GM12872 (cell line): ENCODE results near the gene SPEM3.

Source experiments
- CTCF ChIP-seq: IDR thresholded peaks from 3 replicates; pipeline ENCODE4 v1.5.1; 2011; ENCODE audit warnings: low read depth, mild to moderate bottlenecking, low read length, moderate library complexity; ENCODE audit not compliant: insufficient read depth

Gene SPEM3

GRCh38 chr17:7460850-7461660 lies 32.4 kb downstream of the SPEM3 start:
- no peak for TF ChIP-seq CTCF

GRCh38 chr17:7462474-7463371 lies 34.1 kb downstream of the SPEM3 start:
- TF ChIP-seq CTCF: no peak

GRCh38 chr17:7463372-7463846 lies 34.8 kb downstream of the SPEM3 start:
- TF ChIP-seq CTCF: no peak

- TF ChIP-seq CTCF: no peak
These were observed 35.4 kb downstream of the SPEM3 start for GRCh38 chr17:7464081-7464480.

GRCh38 chr17:7465597-7466275 lies 37.1 kb downstream of the SPEM3 start:
- TF ChIP-seq CTCF: no peak

- no peak for TF ChIP-seq CTCF
These were observed 37.6 kb downstream of the SPEM3 start for GRCh38 chr17:7466318-7466638.
